Activated T-helper 1 cell treated with anti-CD3 and anti-CD28 coated beads, Interleukin-12 subunit alpha, Interleukin-12 subunit beta, Interleukin-2, Interleukin-4 antibody, amounts not matched to agents 30 ng/mL and 10 ng/mL and 1 ng/mL, durations not matched to agents 14 hours and 24 hours and 36 hours (primary cell): ENCODE measurements around the gene CPT1B. TPM values are rescaled to one million over a fixed set of nuclear protein-coding genes. Genes with fewer than 3 reads are reported as not detected.

Experiments
- DNase-seq: peaks from one replicate; pipeline ENCODE4 v3.0.0; 2021; ENCODE audit warnings: low spot score
- H3K27ac Mint-ChIP-seq: one replicate; pipeline ENCODE4 v1.8.0; 2021; ENCODE audit warnings: mild to moderate bottlenecking, mixed read lengths
- H3K27me3 Mint-ChIP-seq: one replicate; pipeline ENCODE4 v1.8.0; 2022; ENCODE audit warnings: mild to moderate bottlenecking, moderate library complexity, mixed read lengths; ENCODE audit not compliant: insufficient read depth
- H3K36me3 Mint-ChIP-seq: one replicate; pipeline ENCODE4 v1.8.0; 2021; ENCODE audit warnings: low read depth, mixed read lengths
- H3K4me1 Mint-ChIP-seq: one replicate; pipeline ENCODE4 v1.8.0; 2021; ENCODE audit warnings: low read depth, mixed read lengths
- H3K4me3 Mint-ChIP-seq: one replicate; pipeline ENCODE4 v1.8.0; 2021; ENCODE audit warnings: mild to moderate bottlenecking, moderate library complexity, mixed read lengths
- H3K9me3 Mint-ChIP-seq: one replicate; pipeline ENCODE4 v1.8.0; 2021; ENCODE audit warnings: mixed read lengths
- intact Hi-C: fragments of 100-400 bp; cut with micrococcal nuclease; formaldehyde crosslinking; loops from one replicate; pipeline ENCODE4 v1.15.1; 2024
- total RNA-seq: library from RNA; stranded (reverse); gene quantifications from 2 replicates; pipeline ENCODE4 v1.2.3, GENCODE V29; 2022

Gene CPT1B
- total RNA-seq, 1 donor from 2014 or later: 68.2 TPM

DNA sequence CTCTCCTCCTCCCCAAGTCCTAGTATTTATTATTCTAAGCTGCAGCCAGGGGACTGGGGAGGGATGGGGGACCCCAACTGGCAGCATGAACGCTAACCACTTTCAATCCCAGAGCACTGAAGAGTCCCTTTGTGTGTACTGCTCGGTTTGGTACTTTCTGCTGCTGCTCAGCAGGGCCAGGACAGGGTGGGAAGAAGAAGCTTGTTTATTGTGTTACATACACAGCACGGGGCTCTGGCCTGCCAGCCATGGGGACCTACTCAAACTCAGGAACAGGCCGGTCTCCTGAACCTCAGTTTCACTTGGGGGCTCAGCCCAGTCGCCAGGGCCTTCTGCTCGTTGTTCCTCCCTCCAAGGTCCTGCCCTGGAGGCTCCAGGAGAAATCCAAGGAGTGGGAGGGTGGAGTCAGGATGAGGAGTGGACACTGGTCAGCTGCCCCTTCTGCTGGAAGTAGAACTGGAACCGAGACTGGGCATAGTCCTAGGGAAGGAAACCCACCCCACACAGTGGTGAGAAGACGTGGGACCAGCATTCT, 616 bp upstream of the CPT1B start:
- intact Hi-C loops: no loop called here
- Mint-ChIP-seq H3K27me3 (no peaks in the 10 kb centered on the region), H3K36me3 (peaks cover 27% of the 10 kb centered on the region), H3K4me1 (peaks cover 20% of the 10 kb centered on the region), H3K4me3 (no peak overlapping the region), H3K9me3 (no peaks in the 10 kb centered on the region), H3K27ac (no peak overlapping the region)
- no peak for DNase-seq

DNA sequence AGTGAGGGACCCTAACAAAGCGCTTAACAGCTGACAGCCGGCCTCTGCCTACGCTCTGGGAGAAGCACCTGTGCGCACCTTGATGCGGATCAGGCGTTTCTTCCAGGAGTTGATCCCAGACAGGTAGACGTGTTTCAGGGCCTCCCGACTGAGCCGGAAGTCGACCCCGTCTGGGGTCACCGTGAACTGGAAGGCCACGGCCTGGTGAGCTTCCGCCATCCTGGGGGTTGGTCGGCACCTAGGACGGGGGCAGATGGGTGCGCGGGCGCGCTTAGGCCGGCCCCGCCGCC, 585 bp downstream of the CPT1B start:
- peaks cover 15% of the 10 kb centered on the region for H3K4me1 Mint-ChIP-seq
- peaks cover 30% of the 10 kb centered on the region for H3K36me3 Mint-ChIP-seq
- DNase-seq: no peak
- no peaks in the 10 kb centered on the region for H3K27me3 Mint-ChIP-seq
- H3K27ac Mint-ChIP-seq: no peak overlapping the region
- no peaks in the 10 kb centered on the region for H3K9me3 Mint-ChIP-seq
- H3K4me3 Mint-ChIP-seq: no peak overlapping the region
- intact Hi-C loops: no loop called here

GRCh38 chr22:50576806-50577696, 1.2 kb downstream of the CPT1B start:
- peaks cover 34% of the 10 kb centered on the region for H3K36me3 Mint-ChIP-seq
- intact Hi-C loops: no loop called here
- no peak for DNase-seq
- no peaks in the 10 kb centered on the region for H3K9me3 Mint-ChIP-seq
- H3K4me3 Mint-ChIP-seq: no peak overlapping the region
- no peak overlapping the region for H3K27ac Mint-ChIP-seq
- H3K4me1 Mint-ChIP-seq: peaks cover 15% of the 10 kb centered on the region
- no peaks in the 10 kb centered on the region for H3K27me3 Mint-ChIP-seq

DNA sequence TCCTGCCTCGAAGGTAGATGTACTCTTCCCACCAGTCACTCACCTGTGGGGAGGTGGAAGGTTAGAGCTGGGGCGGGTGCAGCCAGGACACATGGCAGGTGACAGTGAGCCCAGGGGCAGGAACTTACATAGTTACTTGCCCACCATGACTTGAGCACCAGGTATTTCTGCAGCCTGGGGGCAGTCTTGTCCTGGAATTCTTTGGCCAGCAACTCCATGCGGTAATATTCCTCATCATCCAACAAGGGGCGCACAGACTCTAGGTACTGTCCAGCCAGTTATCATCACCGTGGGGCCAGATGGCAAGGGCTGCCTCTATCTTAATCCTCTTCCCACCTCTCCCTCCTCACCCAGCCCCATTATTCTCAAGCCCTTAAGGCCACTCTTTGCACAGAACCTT, 2.2 kb downstream of the CPT1B start:
- DNase-seq: no peak
- Mint-ChIP-seq H3K36me3 (peaks cover 35% of the 10 kb centered on the region), H3K9me3 (no peaks in the 10 kb centered on the region), H3K27me3 (no peaks in the 10 kb centered on the region), H3K4me3 (no peak overlapping the region), H3K4me1 (peaks cover 8% of the 10 kb centered on the region), H3K27ac (no peak overlapping the region)
- intact Hi-C loops: no loop called here

DNA sequence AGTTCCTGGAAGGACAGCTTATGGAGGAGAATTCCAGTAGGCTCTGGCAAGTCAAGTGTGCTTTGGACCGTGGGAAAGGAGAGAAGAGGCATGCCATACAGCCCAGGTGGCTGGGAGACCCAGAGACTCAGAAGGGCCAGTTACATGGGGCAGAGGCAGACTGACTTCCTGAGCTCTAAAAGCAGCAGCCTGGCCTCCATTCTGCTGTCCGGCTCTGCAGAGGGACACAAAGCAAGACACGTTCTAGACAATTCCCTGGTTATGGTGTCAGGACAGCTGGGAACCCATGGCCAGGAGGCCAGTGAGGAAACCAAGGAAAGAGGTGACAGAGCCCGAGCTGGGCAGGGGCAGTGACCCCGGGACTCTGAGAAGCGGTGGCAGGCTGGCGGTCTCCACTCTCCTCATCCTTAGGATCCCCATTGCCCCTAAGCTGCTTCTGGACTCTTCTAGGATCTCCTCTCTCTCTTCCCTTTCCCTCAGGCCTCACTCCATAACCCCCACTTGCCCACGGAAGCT, 2.7 kb downstream of the CPT1B start:
- peaks cover 37% of the 10 kb centered on the region for H3K36me3 Mint-ChIP-seq
- no peak for DNase-seq
- no peaks in the 10 kb centered on the region for H3K27me3 Mint-ChIP-seq
- peaks cover 6% of the 10 kb centered on the region for H3K4me1 Mint-ChIP-seq
- no peaks in the 10 kb centered on the region for H3K9me3 Mint-ChIP-seq
- H3K27ac Mint-ChIP-seq: no peak overlapping the region
- no peak overlapping the region for H3K4me3 Mint-ChIP-seq
- intact Hi-C loops: no loop called here

- no peaks in the 10 kb centered on the region for H3K4me1 Mint-ChIP-seq
- H3K9me3 Mint-ChIP-seq: no peaks in the 10 kb centered on the region
- no peak overlapping the region for H3K27ac Mint-ChIP-seq
- peaks cover 34% of the 10 kb centered on the region for H3K36me3 Mint-ChIP-seq
- intact Hi-C loops: no loop called here
- no peak overlapping the region for H3K4me3 Mint-ChIP-seq
- H3K27me3 Mint-ChIP-seq: no peaks in the 10 kb centered on the region
- DNase-seq: no peak
Measured at GRCh38 chr22:50574383-50574755, 3.9 kb downstream of the CPT1B start.

DNA sequence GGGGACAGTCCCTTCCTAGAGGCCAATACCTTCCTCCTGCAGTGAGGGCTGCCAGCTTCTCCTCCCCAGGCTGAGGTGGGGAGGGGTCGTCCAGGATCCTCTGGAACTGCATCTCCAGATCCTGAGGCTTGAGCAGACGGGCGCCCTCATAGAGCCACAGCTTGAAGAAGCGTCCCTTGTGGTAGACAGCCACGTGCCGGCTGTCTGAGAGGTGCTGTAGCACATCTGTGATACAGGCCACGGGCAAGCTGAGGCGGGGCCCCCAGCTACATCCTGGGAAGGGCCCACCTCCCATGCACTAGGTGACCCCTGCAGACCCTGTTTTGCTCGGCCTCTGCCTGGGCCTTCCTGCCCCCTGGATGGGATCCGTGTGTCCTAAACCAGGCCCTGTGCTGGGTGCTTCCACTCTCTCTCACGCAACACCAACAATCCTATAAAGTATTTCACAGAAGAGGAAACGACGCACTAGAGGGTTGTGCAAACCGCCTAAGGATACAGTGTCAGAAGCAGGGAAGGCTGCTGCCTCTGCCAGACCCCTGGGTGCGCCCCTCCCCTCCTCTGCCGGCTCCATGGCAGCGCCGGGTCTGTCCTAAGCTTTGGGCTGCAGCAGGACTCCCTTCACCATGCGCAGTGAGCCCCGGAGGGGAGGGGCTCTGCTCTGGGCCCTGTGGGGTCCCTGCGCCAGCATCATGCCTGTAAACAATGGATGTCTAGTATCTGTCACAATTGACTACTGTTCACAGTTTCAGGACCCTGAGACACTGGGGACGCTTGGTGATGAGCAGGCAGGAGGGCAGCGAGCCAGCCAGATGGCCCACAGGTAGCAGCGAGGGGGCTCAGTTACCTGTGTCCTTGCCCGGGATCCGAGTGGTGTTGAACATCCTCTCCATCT, 4.5 kb downstream of the CPT1B start:
- intact Hi-C loops: no loop called here
- Mint-ChIP-seq H3K27me3 (no peaks in the 10 kb centered on the region), H3K4me3 (no peak overlapping the region), H3K9me3 (no peaks in the 10 kb centered on the region), H3K36me3 (peaks cover 38% of the 10 kb centered on the region), H3K4me1 (no peaks in the 10 kb centered on the region), H3K27ac (no peak overlapping the region)
- DNase-seq: no peak

- no peak for DNase-seq
- intact Hi-C loops: no loop called here
- Mint-ChIP-seq H3K27me3 (no peaks in the 10 kb centered on the region), H3K36me3 (peaks cover 38% of the 10 kb centered on the region), H3K27ac (no peak overlapping the region), H3K4me1 (no peaks in the 10 kb centered on the region), H3K9me3 (no peaks in the 10 kb centered on the region), H3K4me3 (no peak overlapping the region)
Measured at GRCh38 chr22:50572965-50573364, 5.3 kb downstream of the CPT1B start.

DNA sequence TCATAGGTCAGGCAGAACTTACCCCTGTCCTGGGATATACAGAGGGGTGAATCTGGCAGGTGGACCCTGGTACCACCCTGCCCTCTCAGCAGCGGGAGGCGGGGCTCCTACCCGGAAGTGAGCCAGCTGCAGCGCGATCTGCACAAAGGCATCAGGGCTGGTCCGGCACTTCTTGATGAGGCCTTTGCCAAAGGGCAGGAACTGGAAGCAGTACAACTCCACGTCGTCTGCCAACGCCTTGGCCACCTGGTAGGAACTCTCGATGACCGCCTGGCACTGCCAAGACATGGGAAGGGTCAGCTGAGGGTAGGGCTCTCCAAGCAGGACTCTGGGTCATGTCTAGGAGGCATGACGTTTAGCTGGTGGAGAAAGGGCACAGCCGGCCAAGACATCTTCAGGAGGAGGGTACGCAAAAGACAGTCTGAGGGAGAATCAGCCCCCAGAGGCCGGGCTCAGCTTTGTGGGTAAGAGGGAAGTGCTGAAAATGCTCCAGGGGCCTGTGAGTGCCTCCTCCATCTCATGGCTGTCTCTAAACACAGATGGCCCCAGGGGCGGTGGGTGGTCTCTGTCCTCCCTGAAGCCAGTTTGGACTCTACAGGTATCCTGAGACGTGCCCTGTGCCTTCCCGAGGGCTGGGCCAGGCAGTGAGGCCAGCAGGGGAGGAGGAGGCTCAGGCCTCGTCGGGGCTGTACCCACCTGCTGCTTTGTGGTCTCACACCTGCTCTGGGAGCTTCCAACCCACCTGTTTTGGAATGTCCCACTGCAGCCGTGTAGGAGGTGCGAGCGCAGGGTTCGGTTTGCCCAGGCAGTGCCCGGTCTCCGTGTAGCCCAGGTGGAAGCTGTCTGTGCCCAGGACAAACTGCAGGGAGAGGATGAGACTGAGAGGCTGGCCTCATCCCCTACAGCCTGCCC, 6.7 kb downstream of the CPT1B start:
- no peak overlapping the region for H3K4me3 Mint-ChIP-seq
- peaks cover 38% of the 10 kb centered on the region for H3K36me3 Mint-ChIP-seq
- H3K9me3 Mint-ChIP-seq: no peaks in the 10 kb centered on the region
- peaks cover under 1% of the 10 kb centered on the region for H3K27me3 Mint-ChIP-seq
- DNase-seq: no peak
- intact Hi-C loops: no loop called here
- H3K4me1 Mint-ChIP-seq: no peaks in the 10 kb centered on the region
- H3K27ac Mint-ChIP-seq: no peak overlapping the region

DNA sequence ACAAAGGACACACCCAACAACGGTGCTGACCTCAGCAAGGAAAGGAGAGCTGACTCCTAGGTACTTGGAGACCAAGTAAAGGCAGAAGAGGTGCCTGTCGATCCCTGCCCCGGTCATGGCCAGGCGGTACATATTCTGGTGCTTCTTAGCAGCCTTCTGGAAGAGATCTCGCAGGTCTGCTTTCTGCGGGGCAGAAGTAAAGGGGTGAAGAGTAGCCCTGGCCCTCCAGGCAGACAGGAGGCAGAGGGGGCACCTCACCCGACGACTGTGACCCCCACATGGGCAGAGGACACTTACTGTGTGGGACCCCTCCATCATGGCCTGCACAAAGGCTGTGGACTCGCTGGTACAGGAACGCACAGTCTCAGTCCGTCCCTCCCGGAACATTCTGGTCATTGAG, 7.4 kb downstream of the CPT1B start:
- H3K4me3 Mint-ChIP-seq: no peak overlapping the region
- no peak overlapping the region for H3K27ac Mint-ChIP-seq
- H3K27me3 Mint-ChIP-seq: peaks cover 3% of the 10 kb centered on the region
- DNase-seq: no peak
- no peaks in the 10 kb centered on the region for H3K9me3 Mint-ChIP-seq
- no peaks in the 10 kb centered on the region for H3K4me1 Mint-ChIP-seq
- intact Hi-C loops: no loop called here
- H3K36me3 Mint-ChIP-seq: peaks cover 33% of the 10 kb centered on the region

GRCh38 chr22:50569896-50570535, 8.2 kb downstream of the CPT1B start:
- intact Hi-C loops: no loop called here
- no peak for DNase-seq
- Mint-ChIP-seq H3K27me3 (peaks cover 3% of the 10 kb centered on the region), H3K4me1 (no peaks in the 10 kb centered on the region), H3K4me3 (no peak overlapping the region), H3K9me3 (no peaks in the 10 kb centered on the region), H3K36me3 (peaks cover 27% of the 10 kb centered on the region), H3K27ac (no peak overlapping the region)

DNA sequence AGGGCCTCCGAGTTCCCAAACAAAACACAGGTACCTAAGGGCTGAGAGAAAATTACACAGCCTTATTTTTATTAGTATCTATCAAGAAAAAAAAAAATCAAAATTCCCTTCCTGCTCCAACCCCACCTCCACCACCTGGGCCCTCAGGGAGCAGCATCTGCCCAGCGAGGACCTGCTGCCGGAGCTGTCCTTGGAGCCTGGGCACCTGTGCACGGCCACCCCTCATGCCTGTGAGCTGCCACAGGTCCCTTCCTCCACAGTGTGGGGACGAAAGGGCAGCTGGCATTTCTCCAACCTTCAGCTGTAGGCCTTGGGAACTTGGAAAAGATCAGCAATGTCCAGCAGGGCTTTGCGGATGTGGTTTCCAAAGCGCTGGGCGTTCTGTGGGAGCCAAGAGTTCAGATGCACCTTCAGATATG, 9.2 kb downstream of the CPT1B start:
- DNase-seq: no peak
- intact Hi-C loops: no loop called here
- no peaks in the 10 kb centered on the region for H3K4me1 Mint-ChIP-seq
- H3K27ac Mint-ChIP-seq: no peak overlapping the region
- H3K27me3 Mint-ChIP-seq: peaks cover 3% of the 10 kb centered on the region
- H3K9me3 Mint-ChIP-seq: no peaks in the 10 kb centered on the region
- H3K36me3 Mint-ChIP-seq: peaks cover 27% of the 10 kb centered on the region
- H3K4me3 Mint-ChIP-seq: no peak overlapping the region
